Endothelial cell of umbilical vein (primary cell): ENCODE results near the gene CUL3. TPM values are rescaled to one million over a fixed set of nuclear protein-coding genes. Genes with fewer than 3 reads are reported as not detected.
"Not testable (repeated sequence)": the region's sequence is repeated elsewhere in the genome, so short reads cannot be mapped to it uniquely, and the experiment has no call there.

Experiments
- BruUV-seq: library from RNA; stranded (reverse); fragments of 400-500 nt; replicated peaks from 2 replicates; lab custom pipeline; 2021; lab: Mats Ljungman, UMichigan
- CTCF ChIA-PET: fragments of 300-600, 350-600 bp; sonication (Branson Sonifier 250); formaldehyde crosslinking; loops from one replicate; lab custom pipeline; 2021; ENCODE audit warnings: antibody characterized with exemption, inconsistent platforms; lab: Charles Lee
- POLR2A ChIA-PET: fragments of 300-600, 350-600 bp; sonication (Branson Sonifier 250); formaldehyde crosslinking; loops from one replicate; lab custom pipeline; 2021; ENCODE audit warnings: antibody characterized with exemption, inconsistent platforms; lab: Charles Lee
- DNase-seq: peaks from one replicate; pipeline ENCODE4 v3.0.0-alpha.2; 2011; ENCODE audit warnings: low read depth, low spot score
- FAIRE-seq: peaks from 2 replicates; lab custom pipeline; 2011; peaks lifted over from hg19 to GRCh38; lab: Jason Lieb, UNC
- H2AFZ ChIP-seq: 2 replicates; pipeline ENCODE4 v1.6.0; 2012; ENCODE audit warnings: low read depth, low read length, control low read depth, inconsistent platforms
- H3K27ac ChIP-seq: 2 replicates; pipeline ENCODE4 v1.5.1; 2011; ENCODE audit warnings: low read depth, mild to moderate bottlenecking, control low read depth, low read length, moderate library complexity; ENCODE audit not compliant: insufficient read depth
- H3K27me3 ChIP-seq, 2 experiments: 2 replicates each; pipeline versions ENCODE4 v1.6.0 to v1.6.1; 2011; ENCODE audit warnings: low read length in 2 of 2, mixed read lengths in 1 of 2; ENCODE audit not compliant: control insufficient read depth in 2 of 2, insufficient read depth in 2 of 2
- H3K36me3 ChIP-seq, 2 experiments: 2 replicates in 1 of 2; 3 replicates in 1 of 2; pipeline ENCODE4 v1.5.1; 2011; ENCODE audit warnings: low read length in 2 of 2, mild to moderate bottlenecking in 1 of 2, moderate library complexity in 1 of 2; ENCODE audit not compliant: control insufficient read depth in 2 of 2, insufficient read depth in 2 of 2; ENCODE audit errors: extremely low read depth in 1 of 2
- H3K4me1 ChIP-seq: 3 replicates; pipeline ENCODE4 v1.5.1; 2011; ENCODE audit warnings: mild to moderate bottlenecking, low read length; ENCODE audit not compliant: control insufficient read depth, insufficient read depth; ENCODE audit errors: extremely low read depth
- H3K4me2 ChIP-seq: 2 replicates; pipeline ENCODE4 v1.6.1; 2011; ENCODE audit warnings: low read length, control low read depth, mixed read lengths; ENCODE audit not compliant: insufficient read depth
- H3K4me3 ChIP-seq, 3 experiments: fragments of 200-600 bp in 1 of 3; sonication (generic), shearing (Covaris generic) in 1 of 3; replicated peaks in 1 of 3; 2 replicates each; pipeline ENCODE4 v1.5.1; 2011 to 2016; ENCODE audit warnings: control low read depth in 3 of 3, low read length in 3 of 3, mild to moderate bottlenecking in 2 of 3, inconsistent platforms in 1 of 3, low read depth in 1 of 3, moderate library complexity in 1 of 3; ENCODE audit not compliant: insufficient read depth in 1 of 3
- H3K79me2 ChIP-seq: 2 replicates; pipeline ENCODE4 v1.6.0; 2012; ENCODE audit warnings: low read length, inconsistent platforms; ENCODE audit not compliant: control insufficient read depth, insufficient read depth
- H3K9ac ChIP-seq: replicated peaks from 2 replicates; pipeline ENCODE3; 2011; ENCODE audit warnings: low read length, control low read depth; ENCODE audit not compliant: insufficient read depth; ENCODE audit errors: extremely low read depth
- H3K9me1 ChIP-seq: replicated peaks from 3 replicates; pipeline ENCODE4 v1.6.0; 2011; ENCODE audit warnings: mild to moderate bottlenecking, low read length; ENCODE audit not compliant: control insufficient read depth, insufficient read depth; ENCODE audit errors: extremely low read depth
- H3K9me3 ChIP-seq: replicated peaks from 2 replicates; pipeline ENCODE4 v1.5.1; 2012; ENCODE audit warnings: low read length, inconsistent platforms; ENCODE audit not compliant: control insufficient read depth, insufficient read depth
- H4K20me1 ChIP-seq: replicated peaks from 2 replicates; pipeline ENCODE3; 2011; ENCODE audit warnings: mild to moderate bottlenecking, low read length; ENCODE audit not compliant: control insufficient read depth, insufficient read depth; ENCODE audit errors: extremely low read depth
- EZH2 ChIP-seq: IDR thresholded peaks from 2 replicates; pipeline ENCODE4 v1.6.1; 2012; ENCODE audit warnings: borderline replicate concordance, low read depth, mild to moderate bottlenecking, moderate library complexity, low read length, inconsistent platforms; ENCODE audit not compliant: severe bottlenecking
- FOS ChIP-seq: IDR thresholded peaks from 2 replicates; pipeline ENCODE4 v1.6.1; 2011; ENCODE audit warnings: mild to moderate bottlenecking, low read length, moderate library complexity, borderline replicate concordance; ENCODE audit not compliant: insufficient read depth
- GATA2 ChIP-seq: IDR thresholded peaks from 2 replicates; pipeline ENCODE4 v1.7.0; 2011; ENCODE audit warnings: low read depth, mild to moderate bottlenecking, moderate library complexity, mixed read lengths, low read length; ENCODE audit not compliant: insufficient read length, insufficient read depth
- JUN ChIP-seq: IDR thresholded peaks from 2 replicates; pipeline ENCODE4 v1.6.1; 2011; ENCODE audit warnings: borderline replicate concordance, low read depth; ENCODE audit not compliant: insufficient read length, insufficient read depth
- MYC ChIP-seq: IDR thresholded peaks from one replicate; pipeline ENCODE4 v1.6.1; 2011; ENCODE audit warnings: mild to moderate bottlenecking, low read depth, low read length
- POLR2A ChIP-seq: IDR thresholded peaks from 2 replicates; pipeline ENCODE4 v1.6.1; 2012; ENCODE audit warnings: low read depth, mild to moderate bottlenecking, control low read depth, low read length
- POLR2AphosphoS5 ChIP-seq: IDR thresholded peaks from 2 replicates; pipeline ENCODE4 v1.6.1; 2012; ENCODE audit warnings: low read depth, mild to moderate bottlenecking, control low read depth, low read length, moderate library complexity; ENCODE audit not compliant: insufficient read depth
- dilution Hi-C: fragments of 300-500 bp; cut with MboI; formaldehyde crosslinking; loops from one replicate; pipeline ENCODE4 v1.15.0; 2019; ENCODE audit warnings: low sequenced_read_pairs; ENCODE audit not compliant: extremely low pct_ligation_motif_present
- intact Hi-C: fragments of 100-400 bp; cut with micrococcal nuclease; formaldehyde crosslinking; loops from one replicate; pipeline ENCODE4 v1.10.0; 2022
- polyA plus RNA-seq, 4 experiments: library from polyadenylated mRNA; depleted of rRNA in 3 of 4; stranded (reverse) in 3 of 4; unstranded in 1 of 4; fragments of >200 nt; gene quantifications; 2 replicates each; pipeline versions ENCODE4 v1.2.1 to v1.2.3, GENCODE V29; 2011 to 2012; ENCODE audit warnings: missing spikeins in 1 of 4
- total RNA-seq: library from RNA; stranded (reverse); gene quantifications from 2 replicates; pipeline ENCODE4 v1.2.3, GENCODE V29; 2021
- TF ChIP-seq, protein P1 (sequence below): IDR thresholded peaks from 2 replicates; pipeline ENCODE4 v1.6.1; 2011; ENCODE audit not compliant: insufficient read depth, insufficient read length
- TF ChIP-seq, protein P2 (sequence below), 2 donors: IDR thresholded peaks; 1 replicate in 1 of 2; 2 replicates in 1 of 2; pipeline ENCODE4 v1.5.1; 2011; ENCODE audit warnings: low read length in 2 of 2, mild to moderate bottlenecking in 2 of 2, moderate library complexity in 2 of 2, control low read depth in 1 of 2, inconsistent platforms in 1 of 2, low read depth in 1 of 2; ENCODE audit not compliant: insufficient read depth in 1 of 2; ENCODE audit errors: extremely low read depth in 1 of 2

The CUL3 gene
- total and polyA plus RNA-seq, 2 donors (not counting 3 experiments of a cell fraction or from before 2014, with no cell fraction given): 22.7 to 82.3 TPM

DNA sequence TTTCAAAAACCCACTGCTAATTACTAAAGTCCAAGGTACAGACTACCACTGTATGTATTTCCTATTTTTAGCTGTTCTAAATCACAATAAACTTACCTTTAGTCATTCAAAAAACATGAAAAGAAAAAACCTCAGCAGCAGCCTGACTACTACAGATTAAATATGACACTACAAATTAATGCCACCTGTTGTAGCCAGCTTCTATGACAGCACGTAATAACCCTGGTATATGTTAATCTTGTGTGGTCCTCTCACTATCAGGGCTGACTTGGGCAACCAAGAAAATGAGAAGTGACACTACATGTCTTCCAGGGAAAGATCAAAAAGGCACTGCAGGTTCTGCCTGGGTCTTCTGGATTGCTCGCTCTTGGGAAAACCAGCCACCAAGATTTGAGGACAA, 92.6 kb downstream of the CUL3 start:
- H3K4me2 ChIP-seq: no peak overlapping the region
- H3K4me3 ChIP-seq: no peak overlapping the region
- intact Hi-C loops (no loop called here), dilution Hi-C loops (no loop called here)
- FAIRE-seq (no peak), DNase-seq (no peak)
- H4K20me1 ChIP-seq: no peaks in the 10 kb centered on the region
- no peaks in the 10 kb centered on the region for H3K9me1 ChIP-seq
- H3K27ac ChIP-seq: no peak overlapping the region
- no peak overlapping the region for H3K9ac ChIP-seq
- H3K4me1 ChIP-seq: no peaks in the 10 kb centered on the region
- H3K36me3 ChIP-seq: peaks cover 0 to 4% of the 10 kb centered on the region in 2 experiments
- no TSS peak for BruUV-seq
- ChIA-PET CTCF (no interaction called here), POLR2A (no interaction called here)
- no peak overlapping the region for H2AFZ ChIP-seq
- H3K79me2 ChIP-seq: peaks cover 30% of the 10 kb centered on the region
- no peaks in the 10 kb centered on the region for H3K9me3 ChIP-seq
- no peak for TF ChIP-seq POLR2AphosphoS5
- no peak for TF ChIP-seq GATA2
- TF ChIP-seq, protein P1, sequence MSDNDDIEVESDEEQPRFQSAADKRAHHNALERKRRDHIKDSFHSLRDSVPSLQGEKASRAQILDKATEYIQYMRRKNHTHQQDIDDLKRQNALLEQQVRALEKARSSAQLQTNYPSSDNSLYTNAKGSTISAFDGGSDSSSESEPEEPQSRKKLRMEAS: no peak
- TF ChIP-seq, protein P2, sequence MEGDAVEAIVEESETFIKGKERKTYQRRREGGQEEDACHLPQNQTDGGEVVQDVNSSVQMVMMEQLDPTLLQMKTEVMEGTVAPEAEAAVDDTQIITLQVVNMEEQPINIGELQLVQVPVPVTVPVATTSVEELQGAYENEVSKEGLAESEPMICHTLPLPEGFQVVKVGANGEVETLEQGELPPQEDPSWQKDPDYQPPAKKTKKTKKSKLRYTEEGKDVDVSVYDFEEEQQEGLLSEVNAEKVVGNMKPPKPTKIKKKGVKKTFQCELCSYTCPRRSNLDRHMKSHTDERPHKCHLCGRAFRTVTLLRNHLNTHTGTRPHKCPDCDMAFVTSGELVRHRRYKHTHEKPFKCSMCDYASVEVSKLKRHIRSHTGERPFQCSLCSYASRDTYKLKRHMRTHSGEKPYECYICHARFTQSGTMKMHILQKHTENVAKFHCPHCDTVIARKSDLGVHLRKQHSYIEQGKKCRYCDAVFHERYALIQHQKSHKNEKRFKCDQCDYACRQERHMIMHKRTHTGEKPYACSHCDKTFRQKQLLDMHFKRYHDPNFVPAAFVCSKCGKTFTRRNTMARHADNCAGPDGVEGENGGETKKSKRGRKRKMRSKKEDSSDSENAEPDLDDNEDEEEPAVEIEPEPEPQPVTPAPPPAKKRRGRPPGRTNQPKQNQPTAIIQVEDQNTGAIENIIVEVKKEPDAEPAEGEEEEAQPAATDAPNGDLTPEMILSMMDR (IDR thresholded peaks at IDR 0.05; ENCODE audit: extremely low read depth in 1 of 2, insufficient read depth in 1 of 2, low read depth in 1 of 2, low read length in 2 of 2): no peak
- no peak for TF ChIP-seq JUN
- no peak for TF ChIP-seq POLR2A
- TF ChIP-seq FOS: no peak
- TF ChIP-seq EZH2: no peak
- TF ChIP-seq MYC: no peak
- no peaks in the 10 kb centered on the region for H3K27me3 ChIP-seq

DNA sequence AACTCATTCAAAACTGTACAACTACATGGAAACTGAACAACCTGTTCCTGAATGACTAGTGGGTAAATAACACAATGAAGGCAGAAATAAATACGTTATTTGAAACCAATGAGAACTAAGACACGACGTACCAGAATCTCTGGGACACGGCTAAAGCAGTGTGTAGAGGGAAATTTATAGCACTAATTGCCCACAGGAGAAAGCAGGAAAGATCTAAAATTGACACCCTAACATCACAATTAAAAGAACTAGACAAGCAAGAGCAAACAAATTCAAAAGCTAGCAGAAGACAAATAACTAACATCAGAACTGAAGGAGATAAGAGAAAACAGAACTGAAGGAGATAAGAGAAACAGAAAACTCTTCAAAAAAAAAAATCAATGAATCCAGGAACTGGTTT, 97.2 kb downstream of the CUL3 start:
- H3K4me3 ChIP-seq, H3K27me3 ChIP-seq, H3K9me3 ChIP-seq, H2AFZ ChIP-seq, H4K20me1 ChIP-seq, H3K9ac ChIP-seq, intact Hi-C loops, H3K4me2 ChIP-seq, FAIRE-seq, H3K36me3 ChIP-seq, dilution Hi-C loops, H3K9me1 ChIP-seq, DNase-seq, BruUV-seq, H3K27ac ChIP-seq: not testable (repeated sequence)
- CTCF ChIA-PET: interaction anchor here (0.6 kb wide), 1 partner anchor 36 kb away, joined by 3 read pairs; no protein-coding TSS in a partner anchor
- H3K4me1 ChIP-seq: peaks cover 13% of the 10 kb centered on the region
- POLR2A ChIA-PET: interaction anchor here (0.7 kb wide), 1 partner anchor 26 kb away, joined by 8 read pairs; no protein-coding TSS in a partner anchor
- H3K79me2 ChIP-seq: peaks cover 48% of the 10 kb centered on the region
